Activated CD8-positive, alpha-beta memory T cell treated with anti-CD3 and anti-CD28 coated beads for 4 hours (primary cell): Measurements from ENCODE around the gene MRM2.

Experiments used
- DNase-seq, 2 donors: peaks; one replicate each; pipeline ENCODE4 v3.0.0-alpha.2; 2020; ENCODE audit warnings: low read depth in 2 of 2

Gene MRM2

GRCh38 chr7:2203766-2204300, 38.2 kb downstream of the MRM2 start:
- DNase-seq, result no peak

- no peak for DNase-seq
These were observed 38.9 kb downstream of the MRM2 start for GRCh38 chr7:2202901-2203765.

GRCh38 chr7:2202361-2202761, 39.6 kb downstream of the MRM2 start:
- no peak for DNase-seq

- DNase-seq, result no peak
These were observed 40.2 kb downstream of the MRM2 start for GRCh38 chr7:2201686-2202360.

GRCh38 chr7:2201128-2201527, 40.9 kb downstream of the MRM2 start:
- DNase-seq, result no peak

GRCh38 chr7:2200584-2200980, 41.4 kb downstream of the MRM2 start:
- no peak for DNase-seq

GRCh38 chr7:2199956-2200583, 41.9 kb downstream of the MRM2 start:
- DNase-seq, result no peak

GRCh38 chr7:2199528-2199927, 42.5 kb downstream of the MRM2 start:
- DNase-seq, result no peak

- DNase-seq, result no peak
These were observed 43.2 kb downstream of the MRM2 start for GRCh38 chr7:2198760-2199159.

- no peak for DNase-seq
These were observed 43.8 kb downstream of the MRM2 start for GRCh38 chr7:2198206-2198605.

GRCh38 chr7:2197436-2198155, 44.4 kb downstream of the MRM2 start:
- DNase-seq, result no peak

GRCh38 chr7:2196381-2197378, 45.3 kb downstream of the MRM2 start:
- DNase-seq, result no peak

- DNase-seq, result no peak
These were observed 46.4 kb downstream of the MRM2 start for GRCh38 chr7:2195400-2196246.

GRCh38 chr7:2193575-2194305, 48.3 kb downstream of the MRM2 start:
- no peak for DNase-seq

GRCh38 chr7:2192831-2193534, 49.0 kb downstream of the MRM2 start:
- DNase-seq, result no peak

- DNase-seq, result no peak
These were observed 51.0 kb downstream of the MRM2 start for GRCh38 chr7:2191016-2191415.

GRCh38 chr7:2190531-2190930, 51.5 kb downstream of the MRM2 start:
- no peak for DNase-seq

GRCh38 chr7:2186166-2186565, 55.8 kb downstream of the MRM2 start:
- no peak for DNase-seq
